GM23338 (cell line): ENCODE measurements around the gene FEM1B. TPM values are rescaled to one million over a fixed set of nuclear protein-coding genes. Genes with fewer than 3 reads are reported as not detected.

Source experiments
- ATAC-seq: fragments of 200-7000 bp; cut with Tn5 transposase; 3 replicates; pipeline ENCODE4 v1.9.1; 2020
- DNase-seq: peaks from one replicate; pipeline ENCODE4 v3.0.0-alpha.2; 2015; ENCODE audit warnings: low spot score
- H2AFZ ChIP-seq: fragments of 200-600 bp; sonication (generic); 2 replicates; pipeline ENCODE4 v1.8.0; 2016; ENCODE audit warnings: antibody characterized with exemption, mild to moderate bottlenecking, moderate library complexity
- H3F3A ChIP-seq: fragments of 200-600 bp; sonication (generic); replicated peaks from 2 replicates; pipeline ENCODE4 v1.8.0; 2017; ENCODE audit warnings: antibody characterized with exemption, mixed run types, low read depth
- H3K27ac ChIP-seq: fragments of 200-600 bp; sonication (generic); 2 replicates; pipeline ENCODE4 v1.6.1; 2016; ENCODE audit warnings: low read depth
- H3K27me3 ChIP-seq: fragments of 200-600 bp; sonication (generic); 2 replicates; pipeline ENCODE4 v1.8.0; 2016; ENCODE audit warnings: mild to moderate bottlenecking, mixed run types, moderate library complexity; ENCODE audit not compliant: insufficient read depth
- H3K36me3 ChIP-seq: fragments of 200-600 bp; sonication (generic); 2 replicates; pipeline ENCODE4 v1.8.0; 2016; ENCODE audit warnings: mild to moderate bottlenecking; ENCODE audit not compliant: insufficient read depth
- H3K4me1 ChIP-seq: fragments of 200-600 bp; sonication (generic); 2 replicates; pipeline ENCODE4 v1.8.0; 2016; ENCODE audit warnings: mild to moderate bottlenecking, moderate library complexity; ENCODE audit not compliant: insufficient read depth
- H3K4me2 ChIP-seq: fragments of 200-600 bp; sonication (generic); 2 replicates; pipeline ENCODE4 v1.7.1; 2017; ENCODE audit warnings: mixed run types
- H3K4me3 ChIP-seq: fragments of 200-600 bp; sonication (generic); 2 replicates; pipeline ENCODE4 v1.6.1; 2016; ENCODE audit warnings: mixed run types
- H3K79me2 ChIP-seq: fragments of 200-600 bp; sonication (generic); replicated peaks from 2 replicates; pipeline ENCODE4 v1.8.0; 2017; ENCODE audit warnings: mild to moderate bottlenecking; ENCODE audit not compliant: insufficient read depth
- H3K9me2 ChIP-seq: fragments of 200-600 bp; sonication (generic); 2 replicates; pipeline ENCODE4 v1.8.0; 2017; ENCODE audit not compliant: insufficient read depth
- H4K20me1 ChIP-seq: fragments of 200-600 bp; sonication (generic); replicated peaks from 2 replicates; pipeline ENCODE4 v1.8.0; 2017; ENCODE audit warnings: mild to moderate bottlenecking; ENCODE audit not compliant: insufficient read depth
- H3K27ac Mint-ChIP-seq: 2 replicates; pipeline ENCODE4 v1.8.0; 2020; ENCODE audit warnings: inconsistent platforms, mild to moderate bottlenecking, moderate library complexity, mixed read lengths
- H3K27me3 Mint-ChIP-seq: 3 replicates; pipeline ENCODE4 v1.8.0; 2022; ENCODE audit warnings: low read depth, mild to moderate bottlenecking, moderate library complexity, mixed read lengths, inconsistent platforms; ENCODE audit not compliant: insufficient read depth, poor library complexity
- H3K36me3 Mint-ChIP-seq: 3 replicates; pipeline ENCODE4 v1.8.0; 2021; ENCODE audit warnings: low read depth, mild to moderate bottlenecking, inconsistent platforms, moderate library complexity, mixed read lengths
- H3K4me1 Mint-ChIP-seq: 3 replicates; pipeline ENCODE4 v1.8.0; 2020; ENCODE audit warnings: mild to moderate bottlenecking, inconsistent platforms, mixed read lengths
- H3K4me3 Mint-ChIP-seq: 3 replicates; pipeline ENCODE4 v1.8.0; 2021; ENCODE audit warnings: moderate library complexity, mild to moderate bottlenecking, inconsistent platforms, mixed read lengths
- H3K9me3 Mint-ChIP-seq: 3 replicates; pipeline ENCODE4 v1.8.0; 2020; ENCODE audit warnings: moderate library complexity, mild to moderate bottlenecking, inconsistent platforms, mixed read lengths
- EZH2phosphoT487 ChIP-seq: fragments of 200-600 bp; sonication (generic); IDR thresholded peaks from one replicate; pipeline ENCODE4 v1.8.1; 2018; ENCODE audit warnings: antibody characterized with exemption; ENCODE audit not compliant: unreplicated experiment
- POLR2AphosphoS5 ChIP-seq: IDR thresholded peaks from 2 replicates; pipeline ENCODE4 v1.6.1; 2016; ENCODE audit warnings: antibody characterized with exemption, low read depth
- STAT1 ChIP-seq: IDR thresholded peaks from one replicate; pipeline ENCODE4 v1.6.1; 2016; ENCODE audit warnings: antibody characterized with exemption; ENCODE audit not compliant: unreplicated experiment
- ZNF331 ChIP-seq: fragments of 250-450 bp; sonication (Bioruptor Pico); IDR thresholded peaks from 2 replicates; pipeline ENCODE4 v1.5.0; 2020; ENCODE audit warnings: low read depth, mild to moderate bottlenecking, moderate library complexity
- polyA plus RNA-seq: library from polyadenylated mRNA; unstranded; fragments of >200 nt; fragmentation: Nextera tagmentation; extraction: Ambion mirVana; gene quantifications from 2 replicates; pipeline ENCODE4 v1.2.1, GENCODE V29; 2016
- total RNA-seq: library from RNA; depleted of rRNA; stranded (reverse); fragments of >200 nt; shearing (Covaris generic); gene quantifications from 2 replicates; pipeline ENCODE4 v1.2.3, GENCODE V29; 2014
- TF ChIP-seq, protein P1 (sequence below): IDR thresholded peaks from one replicate; pipeline ENCODE4 v1.6.1; 2018; ENCODE audit warnings: antibody characterized with exemption; ENCODE audit not compliant: unreplicated experiment
- TF ChIP-seq, protein P2 (sequence below): fragments of 250-450 bp; sonication (Bioruptor Pico); IDR thresholded peaks from 2 replicates; pipeline ENCODE4 v1.5.0; 2020; ENCODE audit warnings: mild to moderate bottlenecking, moderate library complexity

FEM1B gene
- total and polyA plus RNA-seq, 2 experiments from 2014 or later: 13.0 to 82.0 TPM

GRCh38 chr15:68279779-68280753 lies 2.5 kb downstream of the FEM1B start:
- H3K9me2 ChIP-seq: no peaks in the 10 kb centered on the region
- H3K79me2 ChIP-seq: peaks cover 68% of the 10 kb centered on the region
- ATAC-seq (no peak), DNase-seq (peak; percentile 44)
- TF ChIP-seq, protein P1, sequence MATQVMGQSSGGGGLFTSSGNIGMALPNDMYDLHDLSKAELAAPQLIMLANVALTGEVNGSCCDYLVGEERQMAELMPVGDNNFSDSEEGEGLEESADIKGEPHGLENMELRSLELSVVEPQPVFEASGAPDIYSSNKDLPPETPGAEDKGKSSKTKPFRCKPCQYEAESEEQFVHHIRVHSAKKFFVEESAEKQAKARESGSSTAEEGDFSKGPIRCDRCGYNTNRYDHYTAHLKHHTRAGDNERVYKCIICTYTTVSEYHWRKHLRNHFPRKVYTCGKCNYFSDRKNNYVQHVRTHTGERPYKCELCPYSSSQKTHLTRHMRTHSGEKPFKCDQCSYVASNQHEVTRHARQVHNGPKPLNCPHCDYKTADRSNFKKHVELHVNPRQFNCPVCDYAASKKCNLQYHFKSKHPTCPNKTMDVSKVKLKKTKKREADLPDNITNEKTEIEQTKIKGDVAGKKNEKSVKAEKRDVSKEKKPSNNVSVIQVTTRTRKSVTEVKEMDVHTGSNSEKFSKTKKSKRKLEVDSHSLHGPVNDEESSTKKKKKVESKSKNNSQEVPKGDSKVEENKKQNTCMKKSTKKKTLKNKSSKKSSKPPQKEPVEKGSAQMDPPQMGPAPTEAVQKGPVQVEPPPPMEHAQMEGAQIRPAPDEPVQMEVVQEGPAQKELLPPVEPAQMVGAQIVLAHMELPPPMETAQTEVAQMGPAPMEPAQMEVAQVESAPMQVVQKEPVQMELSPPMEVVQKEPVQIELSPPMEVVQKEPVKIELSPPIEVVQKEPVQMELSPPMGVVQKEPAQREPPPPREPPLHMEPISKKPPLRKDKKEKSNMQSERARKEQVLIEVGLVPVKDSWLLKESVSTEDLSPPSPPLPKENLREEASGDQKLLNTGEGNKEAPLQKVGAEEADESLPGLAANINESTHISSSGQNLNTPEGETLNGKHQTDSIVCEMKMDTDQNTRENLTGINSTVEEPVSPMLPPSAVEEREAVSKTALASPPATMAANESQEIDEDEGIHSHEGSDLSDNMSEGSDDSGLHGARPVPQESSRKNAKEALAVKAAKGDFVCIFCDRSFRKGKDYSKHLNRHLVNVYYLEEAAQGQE: no peak
- TF ChIP-seq STAT1 (no peak), EZH2phosphoT487 (no peak), POLR2AphosphoS5 (no peak), ZNF331 (CRISPR knock-in tag) (no peak)
- TF ChIP-seq, protein P2, sequence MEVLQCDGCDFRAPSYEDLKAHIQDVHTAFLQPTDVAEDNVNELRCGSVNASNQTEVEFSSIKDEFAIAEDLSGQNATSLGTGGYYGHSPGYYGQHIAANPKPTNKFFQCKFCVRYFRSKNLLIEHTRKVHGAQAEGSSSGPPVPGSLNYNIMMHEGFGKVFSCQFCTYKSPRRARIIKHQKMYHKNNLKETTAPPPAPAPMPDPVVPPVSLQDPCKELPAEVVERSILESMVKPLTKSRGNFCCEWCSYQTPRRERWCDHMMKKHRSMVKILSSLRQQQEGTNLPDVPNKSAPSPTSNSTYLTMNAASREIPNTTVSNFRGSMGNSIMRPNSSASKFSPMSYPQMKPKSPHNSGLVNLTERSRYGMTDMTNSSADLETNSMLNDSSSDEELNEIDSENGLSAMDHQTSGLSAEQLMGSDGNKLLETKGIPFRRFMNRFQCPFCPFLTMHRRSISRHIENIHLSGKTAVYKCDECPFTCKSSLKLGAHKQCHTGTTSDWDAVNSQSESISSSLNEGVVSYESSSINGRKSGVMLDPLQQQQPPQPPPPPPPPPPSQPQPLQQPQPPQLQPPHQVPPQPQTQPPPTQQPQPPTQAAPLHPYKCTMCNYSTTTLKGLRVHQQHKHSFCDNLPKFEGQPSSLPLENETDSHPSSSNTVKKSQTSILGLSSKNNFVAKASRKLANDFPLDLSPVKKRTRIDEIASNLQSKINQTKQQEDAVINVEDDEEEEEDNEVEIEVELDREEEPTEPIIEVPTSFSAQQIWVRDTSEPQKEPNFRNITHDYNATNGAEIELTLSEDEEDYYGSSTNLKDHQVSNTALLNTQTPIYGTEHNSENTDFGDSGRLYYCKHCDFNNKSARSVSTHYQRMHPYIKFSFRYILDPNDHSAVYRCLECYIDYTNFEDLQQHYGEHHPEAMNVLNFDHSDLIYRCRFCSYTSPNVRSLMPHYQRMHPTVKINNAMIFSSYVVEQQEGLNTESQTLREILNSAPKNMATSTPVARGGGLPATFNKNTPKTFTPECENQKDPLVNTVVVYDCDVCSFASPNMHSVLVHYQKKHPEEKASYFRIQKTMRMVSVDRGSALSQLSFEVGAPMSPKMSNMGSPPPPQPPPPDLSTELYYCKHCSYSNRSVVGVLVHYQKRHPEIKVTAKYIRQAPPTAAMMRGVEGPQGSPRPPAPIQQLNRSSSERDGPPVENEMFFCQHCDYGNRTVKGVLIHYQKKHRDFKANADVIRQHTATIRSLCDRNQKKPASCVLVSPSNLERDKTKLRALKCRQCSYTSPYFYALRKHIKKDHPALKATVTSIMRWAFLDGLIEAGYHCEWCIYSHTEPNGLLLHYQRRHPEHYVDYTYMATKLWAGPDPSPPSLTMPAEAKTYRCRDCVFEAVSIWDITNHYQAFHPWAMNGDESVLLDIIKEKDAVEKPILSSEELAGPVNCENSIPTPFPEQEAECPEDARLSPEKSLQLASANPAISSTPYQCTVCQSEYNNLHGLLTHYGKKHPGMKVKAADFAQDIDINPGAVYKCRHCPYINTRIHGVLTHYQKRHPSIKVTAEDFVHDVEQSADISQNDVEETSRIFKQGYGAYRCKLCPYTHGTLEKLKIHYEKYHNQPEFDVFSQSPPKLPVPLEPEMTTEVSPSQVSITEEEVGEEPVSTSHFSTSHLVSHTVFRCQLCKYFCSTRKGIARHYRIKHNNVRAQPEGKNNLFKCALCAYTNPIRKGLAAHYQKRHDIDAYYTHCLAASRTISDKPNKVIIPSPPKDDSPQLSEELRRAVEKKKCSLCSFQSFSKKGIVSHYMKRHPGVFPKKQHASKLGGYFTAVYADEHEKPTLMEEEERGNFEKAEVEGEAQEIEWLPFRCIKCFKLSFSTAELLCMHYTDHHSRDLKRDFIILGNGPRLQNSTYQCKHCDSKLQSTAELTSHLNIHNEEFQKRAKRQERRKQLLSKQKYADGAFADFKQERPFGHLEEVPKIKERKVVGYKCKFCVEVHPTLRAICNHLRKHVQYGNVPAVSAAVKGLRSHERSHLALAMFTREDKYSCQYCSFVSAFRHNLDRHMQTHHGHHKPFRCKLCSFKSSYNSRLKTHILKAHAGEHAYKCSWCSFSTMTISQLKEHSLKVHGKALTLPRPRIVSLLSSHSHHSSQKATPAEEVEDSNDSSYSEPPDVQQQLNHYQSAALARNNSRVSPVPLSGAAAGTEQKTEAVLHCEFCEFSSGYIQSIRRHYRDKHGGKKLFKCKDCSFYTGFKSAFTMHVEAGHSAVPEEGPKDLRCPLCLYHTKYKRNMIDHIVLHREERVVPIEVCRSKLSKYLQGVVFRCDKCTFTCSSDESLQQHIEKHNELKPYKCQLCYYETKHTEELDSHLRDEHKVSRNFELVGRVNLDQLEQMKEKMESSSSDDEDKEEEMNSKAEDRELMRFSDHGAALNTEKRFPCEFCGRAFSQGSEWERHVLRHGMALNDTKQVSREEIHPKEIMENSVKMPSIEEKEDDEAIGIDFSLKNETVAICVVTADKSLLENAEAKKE (CRISPR knock-in tag): no peak
- peak overlapping the region; percentile 95 for H3K4me2 ChIP-seq
- no peak overlapping the region for H3K27ac ChIP-seq
- peaks cover 20% of the 10 kb centered on the region for H3K36me3 Mint-ChIP-seq
- peaks cover 22% of the 10 kb centered on the region; the same call in 1 of the 2 replicates for H3F3A ChIP-seq
- H3K4me1 ChIP-seq: peaks cover 50% of the 10 kb centered on the region
- no peaks in the 10 kb centered on the region for H3K27me3 ChIP-seq
- peak overlapping the region; percentile 95 for H3K4me3 ChIP-seq
- no peak overlapping the region for H3K27ac Mint-ChIP-seq
- H3K4me3 Mint-ChIP-seq: peak overlapping the region; percentile 98
- H2AFZ ChIP-seq: no peak overlapping the region
- peaks cover 6% of the 10 kb centered on the region for H3K27me3 Mint-ChIP-seq
- peaks cover 38% of the 10 kb centered on the region for H4K20me1 ChIP-seq
- H3K36me3 ChIP-seq: peaks cover 5% of the 10 kb centered on the region; the same call in 1 of the 2 replicates
- H3K4me1 Mint-ChIP-seq: peaks cover 54% of the 10 kb centered on the region
- peaks cover 7% of the 10 kb centered on the region; the same call in 2 of the 3 replicates for H3K9me3 Mint-ChIP-seq
